Right ventricle myocardium inferior (tissue), 1 donor: ENCODE results near the gene PLPP3. TPM values are rescaled to one million over a fixed set of nuclear protein-coding genes. Genes with fewer than 3 reads are reported as not detected.
A peak's percentile ranks its signal among the peaks of the same experiment; 100 is the strongest.

Experiments
- ATAC-seq: fragments of 200-7000 bp; cut with Tn5 transposase; one replicate; pipeline ENCODE4 v1.9.1; 2020; ENCODE audit warnings: mild to moderate bottlenecking, moderate library complexity
- DNase-seq: peaks from one replicate; pipeline ENCODE4 v3.0.0; 2021; ENCODE audit errors: missing footprints
- intact Hi-C: fragments of 100-400 bp; cut with DNase I; formaldehyde crosslinking; loops from one replicate; pipeline ENCODE4 v1.11.0; 2022
- total RNA-seq: library from RNA; stranded (reverse); fragmentation: NEBNext Ultra II Directional; extraction: Animal tissue kit (Norgen Biotek cat#: 25700); gene quantifications from one replicate; pipeline ENCODE4 v1.2.1, GENCODE V29; 2021
- donor health status: DM: no; HTN: yes; CAD: no; lungs with severe emphysema.

PLPP3 gene
- total RNA-seq, 1 donor from 2014 or later, result 143 TPM

DNA sequence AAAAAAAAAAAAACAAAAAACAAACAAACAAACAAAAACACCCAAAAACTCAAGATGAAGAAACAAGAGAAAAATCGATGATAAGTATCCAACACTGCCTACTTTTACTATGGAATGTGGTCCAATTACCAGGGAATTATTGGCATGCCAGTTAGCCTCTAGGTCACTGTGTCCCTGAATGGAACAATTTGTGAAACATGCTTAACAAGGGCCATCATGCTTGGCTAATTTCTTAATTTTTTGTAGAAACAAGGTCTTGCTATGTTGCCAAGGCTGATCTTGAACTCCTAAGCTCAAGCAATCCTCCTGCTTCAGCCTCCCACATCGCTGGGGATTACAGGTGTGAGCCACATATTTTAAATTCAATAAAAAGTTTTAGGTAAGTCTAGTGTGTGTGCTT, 23.9 kb downstream of the PLPP3 start:
- DNase-seq (no peak), ATAC-seq (no peak)
- intact Hi-C loops, result no loop called here

DNA sequence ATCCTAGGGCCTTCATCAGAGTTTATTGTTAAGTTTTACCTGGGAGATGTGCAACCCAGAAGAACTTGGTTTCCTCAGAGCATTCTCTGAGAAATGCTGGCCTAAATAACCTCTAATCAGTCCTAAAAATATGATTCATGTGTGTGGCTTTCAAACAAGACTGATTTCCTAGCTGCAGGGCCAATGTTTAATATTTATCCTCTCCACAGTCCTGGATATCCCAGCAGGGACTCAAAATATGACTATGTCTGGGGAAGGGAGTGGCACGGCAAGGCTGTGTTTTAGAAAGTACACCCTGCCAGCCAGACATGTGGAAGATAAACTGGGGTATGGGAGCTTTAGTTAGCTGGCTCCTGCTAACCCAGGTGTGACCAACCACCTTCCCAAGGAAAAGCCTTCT, 26.3 kb downstream of the PLPP3 start:
- intact Hi-C loops, result no loop called here
- DNase-seq, result no peak
- no peak for ATAC-seq

DNA sequence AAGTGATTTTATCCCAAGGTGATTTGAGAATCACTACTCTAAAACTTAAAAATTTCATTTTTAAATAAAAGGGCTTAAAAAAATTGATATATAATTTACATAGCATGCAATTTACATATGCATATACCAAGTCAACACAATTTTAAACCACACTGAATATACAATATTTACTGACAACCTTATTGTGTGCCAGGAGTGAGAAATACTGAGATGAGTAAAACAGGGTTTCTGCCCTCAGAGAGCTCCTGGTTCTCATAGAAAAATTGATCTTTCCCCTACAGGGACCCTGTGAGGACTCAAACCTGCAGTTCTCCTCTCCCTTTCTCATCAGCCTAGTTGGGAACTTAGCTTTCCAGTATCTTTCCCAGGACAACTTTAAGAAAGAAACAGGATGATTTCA, 27.0 kb downstream of the PLPP3 start:
- DNase-seq (no peak), ATAC-seq (no peak)
- intact Hi-C loops, result no loop called here

DNA sequence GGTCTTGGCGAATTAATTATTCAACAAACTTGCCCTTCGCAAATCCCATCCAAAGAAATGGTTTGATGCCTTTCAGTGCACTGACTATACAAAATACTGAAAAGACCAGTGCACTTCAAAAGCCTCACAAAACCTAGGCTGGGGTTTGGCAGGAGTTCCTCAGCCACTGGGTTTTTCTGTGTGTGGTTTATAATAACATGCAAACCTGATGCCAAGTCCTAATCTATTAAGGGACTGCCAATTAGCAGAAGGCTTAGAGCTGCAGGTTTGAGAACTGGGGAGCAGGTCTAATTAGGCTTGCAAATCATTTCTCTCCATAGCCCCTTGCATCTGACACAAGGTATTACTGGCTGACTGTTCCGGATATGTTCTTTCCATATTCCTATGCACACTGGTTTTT, 27.7 kb downstream of the PLPP3 start:
- no peak for DNase-seq
- ATAC-seq, result peak; percentile 24
- intact Hi-C loops, result no loop called here

DNA sequence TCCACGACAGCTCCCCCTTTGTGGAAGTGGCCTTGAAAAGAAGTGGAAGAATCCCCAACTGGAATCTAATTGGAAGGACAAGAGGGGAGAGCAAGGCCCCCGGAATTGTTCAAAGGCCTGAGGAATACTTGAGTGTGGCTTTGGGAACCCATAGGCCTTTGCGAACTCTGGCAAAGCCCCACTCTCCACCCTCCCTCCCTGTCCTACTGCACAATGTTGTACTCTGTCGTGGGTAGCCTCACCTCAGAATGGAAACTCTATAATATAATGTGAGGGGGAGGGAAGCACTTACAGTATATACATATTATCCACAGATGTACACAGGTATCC, 28.5 kb downstream of the PLPP3 start:
- DNase-seq, result no peak
- no peak for ATAC-seq
- intact Hi-C loops, result no loop called here

DNA sequence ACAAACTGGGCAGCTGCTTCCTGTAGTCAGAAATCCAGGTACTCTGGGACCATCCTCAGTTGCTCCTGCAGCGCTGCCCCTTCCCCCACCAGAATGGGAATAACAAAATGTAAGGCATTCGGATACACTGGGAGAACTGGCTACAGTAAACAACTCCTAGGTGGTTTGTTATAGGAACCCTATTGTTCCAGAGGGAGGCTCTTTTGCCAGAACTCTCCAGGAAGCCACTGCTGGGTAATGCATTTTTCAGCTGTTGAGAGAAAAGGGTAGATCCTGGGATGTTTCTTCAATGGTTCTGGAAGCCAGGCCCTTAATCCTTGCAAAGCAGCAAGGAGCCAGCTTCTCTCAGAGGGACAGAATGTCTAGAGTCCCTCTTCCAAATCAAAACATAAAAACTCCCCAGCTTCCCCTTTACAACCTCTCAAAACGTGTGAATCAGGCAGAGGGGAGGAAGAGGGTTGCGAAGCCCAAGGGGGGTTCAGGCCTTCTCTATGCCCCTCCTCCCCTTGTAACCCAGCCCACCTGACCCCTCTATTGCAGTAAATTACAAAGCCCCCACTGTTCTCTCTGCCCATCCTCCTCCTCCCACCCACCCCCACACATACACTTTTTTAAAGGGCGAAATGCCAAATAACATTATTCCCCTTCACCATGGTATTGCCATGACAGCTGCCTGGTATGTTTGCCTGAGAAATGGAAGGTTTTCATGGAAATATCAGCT, 29.1 kb downstream of the PLPP3 start:
- no peak for ATAC-seq
- intact Hi-C loops, result no loop called here
- DNase-seq, result no peak

DNA sequence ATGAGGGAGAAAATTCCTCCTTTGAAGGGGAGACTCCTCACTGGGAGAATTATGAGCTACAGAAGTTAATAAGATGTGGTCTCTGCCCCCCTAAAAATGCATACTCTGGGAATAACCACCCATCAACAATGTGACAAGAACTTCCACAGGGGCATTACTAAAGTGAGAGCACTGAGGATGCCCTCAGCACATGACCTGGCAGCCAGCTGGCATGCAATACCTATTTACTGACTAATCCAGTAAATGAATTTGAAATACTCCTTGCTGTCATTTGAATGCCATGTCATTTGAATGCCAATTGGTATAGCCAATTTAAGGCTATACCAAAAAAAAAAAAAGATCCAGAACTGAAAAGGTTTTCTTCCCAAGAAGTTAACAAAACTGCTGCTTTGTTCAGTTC, 30.8 kb downstream of the PLPP3 start:
- no peak for DNase-seq
- intact Hi-C loops, result loop anchor here (5.0 kb wide), 1 partner anchor 41 kb away; no protein-coding TSS in a partner anchor
- no peak for ATAC-seq

DNA sequence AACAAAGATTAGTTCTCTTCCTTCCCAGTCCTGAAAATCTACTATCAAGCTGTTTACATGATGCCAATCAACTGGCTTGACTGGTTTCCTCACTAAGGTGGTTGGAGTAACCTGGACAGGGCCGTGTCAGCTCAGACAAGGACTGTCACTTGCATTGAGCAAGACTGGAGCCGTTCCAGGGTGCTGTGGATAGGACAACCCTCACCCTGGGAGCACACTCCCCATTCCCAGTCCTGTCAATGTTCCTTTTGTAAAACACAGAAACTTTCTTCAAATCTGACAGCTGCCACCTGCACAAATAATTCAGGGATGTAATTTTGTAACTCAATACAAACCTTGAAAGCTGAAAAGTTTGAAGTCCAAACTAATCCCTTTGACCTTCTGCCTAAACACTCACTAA, 31.4 kb downstream of the PLPP3 start:
- peak; percentile 47 for ATAC-seq
- DNase-seq, result no peak
- intact Hi-C loops, result loop anchor here (5.0 kb wide), 1 partner anchor 41 kb away; no protein-coding TSS in a partner anchor

DNA sequence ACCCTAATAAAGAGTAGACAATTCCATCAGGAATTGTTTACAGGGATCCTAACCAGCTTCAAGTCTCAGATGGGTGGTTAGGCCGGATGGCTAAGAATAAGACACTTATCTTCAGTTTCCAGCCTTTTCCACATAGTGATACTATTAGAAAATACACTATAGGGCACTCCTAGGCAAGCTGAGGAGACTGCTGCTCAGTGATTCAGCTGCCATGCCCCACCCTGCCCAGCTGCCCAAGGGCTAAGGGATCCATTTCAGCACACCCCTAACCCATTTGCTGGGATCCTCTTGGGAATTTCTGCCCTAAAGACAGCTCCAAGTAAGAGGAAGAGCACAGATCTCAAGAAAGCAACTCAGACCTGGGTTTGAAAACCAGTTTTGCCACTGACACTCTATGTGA, 31.9 kb downstream of the PLPP3 start:
- intact Hi-C loops, result loop anchor here (5.0 kb wide), 1 partner anchor 40 kb away; no protein-coding TSS in a partner anchor
- DNase-seq (no peak), ATAC-seq (no peak)

DNA sequence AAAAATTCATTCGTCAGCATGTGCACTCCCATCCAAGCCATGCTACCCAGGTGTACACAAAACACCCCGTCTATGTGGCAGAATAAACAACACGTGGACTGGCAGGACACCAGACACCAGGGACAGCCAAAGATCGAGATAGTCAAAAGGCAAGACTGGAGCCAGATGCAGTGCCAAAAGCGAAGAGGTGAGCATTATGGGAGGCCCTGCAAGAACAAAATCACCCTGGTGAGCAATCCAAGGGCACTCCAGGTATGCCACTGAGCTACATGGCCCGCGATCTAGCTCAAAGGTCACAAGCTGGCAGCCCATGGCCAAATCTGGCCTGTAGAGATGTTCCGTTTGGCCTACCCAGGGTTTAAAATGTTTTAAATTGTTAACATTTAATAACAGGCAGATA, 33.7 kb downstream of the PLPP3 start:
- intact Hi-C loops, result loop anchor here (5.0 kb wide), 1 partner anchor 38 kb away; no protein-coding TSS in a partner anchor
- ATAC-seq (peak; percentile 75), DNase-seq (no peak)

DNA sequence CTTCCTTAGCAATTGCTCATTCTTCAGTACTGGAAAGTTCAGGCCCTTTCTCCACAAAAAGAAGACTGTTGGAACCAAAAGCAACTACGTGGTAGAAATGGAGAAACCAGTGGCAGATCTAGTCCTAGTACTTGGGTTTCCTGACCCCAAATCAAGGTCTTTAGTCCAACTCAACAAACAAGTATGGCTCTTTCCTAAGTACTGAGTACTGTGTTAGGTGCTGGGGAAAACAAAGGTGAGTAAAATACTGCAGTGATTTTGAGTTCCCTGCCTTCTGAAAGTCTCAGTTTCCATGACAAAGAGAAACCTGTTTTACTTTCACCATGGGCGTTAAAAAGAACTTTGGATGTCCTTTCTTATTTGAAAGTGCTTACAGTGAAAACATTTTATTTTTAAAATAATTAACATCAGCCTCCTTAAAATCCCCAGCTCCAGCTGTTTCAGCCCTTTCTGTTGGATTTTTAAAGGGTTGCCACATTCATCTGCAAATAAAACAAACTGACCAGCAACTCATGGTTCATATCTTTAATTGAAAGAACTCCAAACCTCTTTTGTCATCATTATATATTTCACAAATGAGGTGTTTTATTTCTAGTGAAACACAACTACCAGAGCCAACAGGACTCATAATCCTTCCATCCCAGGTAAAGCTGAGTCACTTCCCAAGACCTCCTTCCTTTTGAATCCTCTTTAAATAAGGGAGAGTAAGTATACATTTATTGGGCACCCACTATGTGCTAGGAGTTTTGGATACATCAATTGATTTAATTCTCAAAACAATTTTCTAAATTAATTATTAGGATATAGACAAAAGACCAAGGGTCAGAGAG, 35.4 kb downstream of the PLPP3 start:
- intact Hi-C loops, result no loop called here
- ATAC-seq (no peak), DNase-seq (no peak)

DNA sequence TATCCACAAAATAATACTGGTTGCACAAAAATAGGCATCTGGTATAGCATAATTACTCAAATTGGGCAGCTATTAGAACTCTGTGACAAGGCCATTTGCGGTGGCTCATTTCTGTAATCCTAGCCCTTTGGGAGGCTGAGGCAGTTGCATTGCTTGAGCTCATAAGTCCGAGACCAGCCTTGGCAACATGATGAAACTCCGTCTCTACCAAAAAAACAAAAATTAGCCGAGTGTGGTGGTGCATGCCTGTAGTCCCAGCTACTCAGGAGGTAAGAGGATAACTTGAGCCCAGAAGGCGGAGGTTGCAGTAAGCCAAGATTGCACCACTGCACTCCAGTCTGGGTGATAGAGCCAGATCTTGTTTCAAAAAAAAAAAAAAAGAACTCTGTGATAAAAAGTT, 36.7 kb downstream of the PLPP3 start:
- intact Hi-C loops, result no loop called here
- no peak for DNase-seq
- ATAC-seq, result no peak

DNA sequence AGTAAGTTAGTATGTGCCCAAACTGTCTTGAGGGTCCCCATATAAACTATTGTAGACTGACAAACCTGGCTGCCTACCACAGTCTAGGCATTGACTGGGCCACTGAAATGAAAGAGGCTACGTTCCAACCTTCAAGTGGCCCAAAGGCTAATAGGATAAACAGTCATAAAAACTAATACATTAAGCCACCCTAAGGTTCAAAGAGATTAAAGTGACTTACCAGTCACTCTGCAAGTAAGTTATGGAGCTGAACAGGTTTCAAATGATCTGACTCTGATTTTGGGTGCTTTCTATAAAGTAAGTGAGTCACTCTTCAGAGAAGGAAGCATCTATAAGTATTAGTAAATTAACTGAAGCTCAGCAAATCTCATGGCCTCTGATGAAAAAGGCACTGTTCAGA, 38.0 kb downstream of the PLPP3 start:
- ATAC-seq (no peak), DNase-seq (no peak)
- intact Hi-C loops, result no loop called here

DNA sequence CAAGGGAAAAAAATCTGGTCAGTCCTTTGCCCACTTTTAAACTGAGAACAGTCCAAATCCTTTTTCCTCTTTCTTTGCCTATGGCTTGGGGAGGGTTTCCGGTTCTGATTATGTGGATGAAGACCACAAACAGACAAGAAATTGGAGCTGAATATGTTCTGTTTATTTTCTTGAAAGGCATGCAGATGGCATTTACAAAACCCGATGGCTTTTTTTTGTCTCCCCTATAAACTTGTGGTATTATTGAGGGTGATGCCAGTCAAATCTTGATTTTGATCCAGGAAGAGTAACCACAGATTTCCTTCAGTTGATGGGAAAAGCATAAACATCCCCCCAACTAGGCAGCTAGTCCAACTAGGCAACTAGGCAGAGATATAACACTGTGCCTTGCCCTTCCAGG, 38.9 kb downstream of the PLPP3 start:
- intact Hi-C loops, result no loop called here
- no peak for DNase-seq
- ATAC-seq, result no peak

DNA sequence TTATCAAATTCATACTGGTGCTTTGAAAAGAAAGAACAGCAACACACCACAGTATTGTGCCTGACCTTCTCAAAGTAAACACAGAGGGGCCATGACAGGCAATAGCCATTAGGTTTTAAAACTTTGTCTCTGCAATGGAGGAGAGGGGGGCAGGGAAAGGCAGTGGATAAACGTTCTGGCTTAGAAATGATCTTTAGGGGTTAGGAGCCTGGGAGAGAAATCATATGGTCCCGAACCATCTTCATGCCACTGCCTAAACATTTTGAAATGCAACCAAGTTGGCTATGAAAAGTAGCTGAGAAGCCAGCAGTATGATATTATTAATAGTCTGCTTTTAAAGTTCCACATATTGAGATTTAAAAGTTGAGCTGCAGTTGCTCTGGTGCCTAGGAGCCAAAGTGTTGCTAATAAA, 39.8 kb downstream of the PLPP3 start:
- intact Hi-C loops, result no loop called here
- no peak for DNase-seq

DNA sequence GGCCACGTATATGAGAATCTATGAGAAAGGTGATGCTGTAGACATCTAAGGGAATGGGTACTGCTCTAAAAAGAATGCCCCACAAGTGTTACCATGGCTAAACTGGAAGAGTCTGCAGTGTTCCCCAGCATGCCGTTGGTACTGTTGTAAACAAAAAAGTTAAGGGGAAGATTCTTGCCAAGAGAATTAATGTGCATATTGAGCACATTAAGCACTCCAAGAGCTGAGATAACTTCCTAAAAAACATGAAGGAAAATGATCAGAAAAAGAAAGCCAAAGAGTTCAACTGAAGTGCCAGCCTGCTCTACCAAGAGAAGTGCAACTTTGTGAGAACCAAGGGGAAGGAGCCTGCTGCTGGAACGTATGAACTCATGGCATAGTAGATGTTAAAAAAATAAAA, 40.8 kb downstream of the PLPP3 start:
- intact Hi-C loops, result no loop called here
- ATAC-seq (no peak), DNase-seq (no peak)

More for the DNA sequence above, 39.8 kb downstream of the PLPP3 start:
- no peak for ATAC-seq

DNA sequence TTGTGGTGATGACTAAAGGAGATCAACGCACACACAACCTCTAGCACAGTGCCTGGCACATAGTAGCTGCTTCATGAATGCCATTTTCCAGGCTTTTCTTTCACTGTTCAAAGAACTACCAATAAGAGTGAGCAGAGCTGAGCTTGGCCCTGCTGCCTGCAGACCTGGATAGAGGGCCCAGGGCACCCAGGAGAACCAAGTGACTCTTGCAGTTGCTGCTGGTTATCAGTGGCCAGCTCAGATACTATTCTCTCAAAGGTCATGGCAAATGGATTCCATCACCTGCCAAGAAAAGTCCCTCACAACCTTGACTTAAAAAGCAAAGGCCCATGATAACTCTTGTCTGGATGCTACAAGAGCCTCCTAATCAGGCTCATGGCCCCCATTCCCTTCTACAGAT, 41.7 kb downstream of the PLPP3 start:
- intact Hi-C loops, result no loop called here
- DNase-seq, result no peak
- ATAC-seq, result peak; percentile 10

DNA sequence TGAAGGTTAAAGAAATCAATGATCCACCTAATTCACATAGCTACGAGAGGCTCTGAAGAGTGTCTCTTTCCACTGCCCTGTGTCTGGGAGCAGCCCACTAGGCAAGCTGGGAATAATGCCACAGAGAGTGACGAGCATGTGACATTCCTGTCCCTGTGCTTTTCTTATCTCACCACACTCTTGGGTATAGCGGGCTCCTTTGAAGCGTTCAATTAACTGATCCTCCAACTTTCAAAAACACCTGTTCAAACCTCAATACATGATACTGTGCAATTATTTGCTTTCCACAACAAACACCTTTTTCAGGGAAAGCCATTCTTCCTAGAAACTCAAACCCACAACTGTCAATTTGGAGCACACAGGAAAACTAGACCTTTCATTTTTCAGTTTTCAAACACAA, 43.4 kb downstream of the PLPP3 start:
- intact Hi-C loops, result no loop called here
- peak; percentile 81 for ATAC-seq
- no peak for DNase-seq

DNA sequence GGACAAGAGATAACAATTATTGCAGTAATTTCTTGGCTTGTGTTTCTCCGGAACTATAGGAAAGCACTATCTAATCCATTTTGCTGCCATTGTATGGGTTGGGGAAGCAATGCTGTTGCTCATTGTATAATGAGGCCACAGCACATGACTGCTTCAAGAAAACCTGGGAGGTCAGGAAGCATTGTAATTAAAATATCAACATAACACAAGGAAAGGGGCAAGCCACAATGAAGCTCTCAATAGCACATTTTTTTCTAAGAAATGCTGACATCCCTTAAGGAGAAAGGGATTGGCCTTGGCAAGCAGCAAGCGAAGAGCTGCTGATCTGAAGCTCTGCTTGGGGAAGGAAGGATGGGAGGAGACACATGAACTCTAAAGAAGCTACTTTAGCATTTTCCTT, 44.0 kb downstream of the PLPP3 start:
- DNase-seq, result no peak
- ATAC-seq, result no peak
- intact Hi-C loops, result no loop called here

DNA sequence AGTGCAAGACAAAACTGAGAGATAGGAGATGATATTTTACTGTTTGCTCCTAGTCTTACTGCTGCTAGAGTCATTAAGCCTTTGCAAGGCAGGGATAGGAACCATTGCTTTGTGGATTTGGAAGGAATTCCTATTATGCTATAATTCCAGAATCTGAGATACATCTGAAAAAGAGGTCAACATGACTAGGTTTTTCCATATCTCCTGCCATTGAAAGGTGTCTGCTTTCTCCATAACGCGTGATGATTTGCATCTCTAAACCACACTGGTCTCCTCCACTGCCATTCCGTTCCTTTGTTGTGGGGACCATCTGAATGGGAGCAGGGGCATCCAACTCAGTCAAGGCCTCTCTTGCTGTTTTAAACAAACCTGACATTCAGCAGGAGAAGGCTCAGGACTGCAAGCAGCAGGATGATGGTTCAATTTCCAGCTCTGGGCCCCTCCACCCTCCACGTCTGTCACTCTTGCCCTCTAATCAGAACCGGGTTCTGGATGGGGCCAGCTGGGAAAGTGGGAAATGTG, 45.2 kb downstream of the PLPP3 start:
- DNase-seq (no peak), ATAC-seq (no peak)
- intact Hi-C loops, result no loop called here
